GM21529 (cell line): ENCODE measurements around the gene C3.
"Not testable (repeated sequence)": the region's sequence is repeated elsewhere in the genome, so short reads cannot be mapped to it uniquely, and the experiment has no call there.

Experiments
- ATAC-seq: cut with Tn5 transposase; IDR thresholded peaks from one replicate; pipeline ENCODE4 v1.9.1; 2021; ENCODE audit not compliant: unreplicated experiment

C3 gene

DNA sequence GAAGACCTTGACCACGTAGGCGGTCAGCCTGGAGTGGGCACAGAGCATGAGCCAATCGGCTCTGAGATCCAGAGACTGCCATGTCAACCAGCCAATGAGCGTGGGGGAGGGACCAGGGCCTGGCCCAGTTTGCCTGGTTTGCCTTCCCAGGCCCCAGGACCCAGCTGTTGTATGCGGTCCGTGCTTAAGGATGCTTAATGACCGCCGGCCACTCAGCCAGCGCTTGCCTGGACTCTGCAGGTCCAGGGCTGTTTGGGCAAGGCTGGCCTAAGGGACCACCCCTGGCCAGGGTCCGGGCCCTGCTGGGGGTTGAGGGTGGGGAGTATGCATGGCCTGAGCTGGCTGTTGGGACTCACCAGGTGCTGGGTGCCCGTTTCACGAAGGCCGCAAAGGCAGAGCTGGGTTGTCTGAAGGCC is 27.4 kb downstream of the C3 start:
- no peak for ATAC-seq

DNA sequence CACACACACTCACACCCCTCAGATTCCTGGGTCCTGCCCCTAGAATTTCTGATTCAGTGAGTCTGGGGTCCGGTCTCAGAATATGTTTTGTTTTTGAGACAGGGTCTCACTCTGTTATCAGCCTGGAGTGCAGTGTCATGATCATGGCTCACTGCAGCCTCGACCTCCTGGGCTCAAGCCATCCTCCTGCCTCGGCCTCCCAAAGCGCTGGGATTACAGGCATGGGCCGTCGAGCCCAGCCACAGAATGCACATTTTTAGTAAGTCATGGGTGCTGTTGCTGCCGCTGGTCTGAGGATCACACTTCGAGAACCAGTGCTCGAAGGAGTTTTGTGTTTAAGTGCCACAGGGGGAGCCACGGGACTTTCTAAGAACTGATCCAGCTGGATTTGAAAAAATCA is 28.4 kb downstream of the C3 start:
- ATAC-seq: no peak

DNA sequence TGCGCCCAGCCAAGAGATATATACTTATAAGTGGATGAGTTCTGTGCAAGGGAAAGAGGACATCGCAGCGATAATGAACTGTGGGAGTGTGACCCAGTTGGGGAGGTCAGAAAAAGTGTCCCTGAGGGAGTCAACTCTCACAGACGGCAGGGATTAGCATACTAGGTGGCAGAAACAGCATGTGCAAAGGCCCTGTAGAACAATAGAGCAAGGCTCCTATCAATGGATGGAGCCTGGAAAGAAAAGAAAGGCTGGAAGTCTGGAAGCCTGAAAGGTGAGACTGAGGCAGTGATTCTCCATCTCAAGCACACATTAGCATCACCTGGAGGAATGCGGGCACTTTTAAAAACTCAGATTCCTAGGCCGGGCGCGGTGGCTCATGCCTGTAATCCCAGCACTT is 29.1 kb downstream of the C3 start:
- no peak for ATAC-seq

DNA sequence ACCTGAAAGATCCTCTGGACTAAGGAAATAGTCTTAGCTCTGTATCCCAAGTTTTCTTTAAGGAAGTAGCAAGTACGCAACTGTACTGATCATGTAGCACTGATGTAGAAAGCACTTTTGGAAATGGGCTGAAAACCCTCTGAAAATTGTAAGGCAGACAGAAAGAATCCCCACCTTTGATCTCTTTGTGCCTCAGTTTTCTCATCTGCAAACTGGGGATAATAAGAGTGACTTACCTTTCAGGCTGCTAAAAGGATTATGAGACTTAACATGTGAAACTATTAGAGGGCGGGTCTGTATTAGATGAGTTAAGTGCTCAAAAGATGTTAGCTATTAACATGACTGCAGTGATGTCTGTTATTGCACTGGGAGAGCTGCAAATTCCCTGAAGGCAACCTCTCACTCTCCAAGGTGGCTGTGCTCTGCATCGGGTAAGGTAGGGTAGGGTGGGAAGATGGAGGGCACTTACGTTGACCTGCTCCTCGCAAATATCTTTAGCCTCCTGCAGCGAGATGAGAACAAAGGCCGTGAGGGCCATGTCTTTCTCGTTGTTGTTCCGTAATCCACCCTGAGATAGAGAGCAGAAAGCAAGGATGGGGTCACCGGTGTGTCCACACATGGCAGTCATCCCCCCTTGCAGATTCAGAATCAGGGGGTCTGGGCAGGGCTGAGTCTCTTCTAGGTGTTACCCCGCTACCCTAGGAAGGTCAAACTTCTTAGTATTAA is 30.1 kb downstream of the C3 start:
- no peak for ATAC-seq

DNA sequence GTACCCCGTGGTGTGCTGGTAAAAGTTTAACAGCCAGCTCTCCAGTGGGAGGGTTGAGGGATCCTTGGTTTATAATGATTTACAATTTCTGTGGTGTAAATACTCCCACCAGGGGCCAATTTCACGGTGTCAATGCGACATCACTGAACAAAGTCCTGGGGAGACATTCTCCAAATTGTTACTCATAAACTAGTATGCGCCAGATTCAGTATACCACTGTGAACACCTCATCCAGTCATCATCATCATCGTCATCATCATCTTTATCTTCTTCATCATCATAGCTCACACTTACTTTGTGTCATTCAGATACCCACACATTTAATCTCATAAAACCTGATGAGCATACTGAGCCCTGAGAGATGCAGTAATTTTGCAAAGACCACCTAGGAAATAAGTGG is 33.3 kb downstream of the C3 start:
- no peak for ATAC-seq

DNA sequence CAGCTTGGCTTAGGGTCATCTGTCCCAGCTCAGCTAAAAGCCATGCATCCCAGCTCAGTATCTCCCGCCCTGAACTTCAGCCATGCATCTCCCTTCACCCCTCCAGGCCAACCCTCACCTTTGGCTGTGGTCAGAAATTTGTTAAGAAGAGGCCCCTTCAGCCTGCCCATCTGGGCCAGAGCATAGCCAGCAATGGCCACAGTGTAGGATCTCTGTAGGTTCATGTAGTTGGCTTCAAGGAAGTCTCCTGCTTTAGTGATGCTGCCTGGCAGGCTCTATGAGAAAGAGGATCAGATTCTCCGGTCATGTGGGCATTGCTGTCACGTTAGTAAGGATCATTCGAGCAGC is 33.8 kb downstream of the C3 start:
- ATAC-seq: no peak

DNA sequence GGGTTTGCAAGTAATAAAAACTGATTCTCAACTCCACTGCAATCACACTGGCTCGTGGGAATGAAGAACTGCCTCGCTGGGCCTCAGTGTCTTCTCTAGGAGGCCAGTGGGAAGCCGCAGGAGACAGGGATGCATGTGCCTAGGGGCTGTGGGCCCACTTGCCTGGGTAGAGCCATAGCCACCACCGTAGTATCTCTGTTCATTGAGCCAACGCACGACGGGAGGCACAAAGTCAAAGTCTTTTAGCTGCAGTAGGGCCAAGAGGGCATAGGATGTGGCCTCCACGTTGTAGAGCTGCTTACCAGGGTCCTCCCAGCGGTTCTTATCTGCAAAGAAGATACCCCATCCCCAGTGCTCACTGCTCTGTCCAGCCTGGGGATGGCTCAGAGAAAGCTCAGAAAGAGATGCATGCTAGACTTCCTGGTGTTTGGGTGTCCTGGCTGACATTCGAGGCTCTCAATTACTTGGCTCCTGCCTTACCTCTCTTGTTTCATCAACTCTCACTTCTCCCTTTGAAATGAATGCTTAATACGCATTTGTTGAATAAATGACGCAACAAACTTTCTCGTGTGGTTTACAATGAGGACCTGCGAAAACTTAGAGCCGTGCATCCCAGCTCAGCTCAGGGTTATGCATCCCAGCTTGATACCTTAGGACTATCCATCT is 34.4 kb downstream of the C3 start:
- no peak for ATAC-seq

DNA sequence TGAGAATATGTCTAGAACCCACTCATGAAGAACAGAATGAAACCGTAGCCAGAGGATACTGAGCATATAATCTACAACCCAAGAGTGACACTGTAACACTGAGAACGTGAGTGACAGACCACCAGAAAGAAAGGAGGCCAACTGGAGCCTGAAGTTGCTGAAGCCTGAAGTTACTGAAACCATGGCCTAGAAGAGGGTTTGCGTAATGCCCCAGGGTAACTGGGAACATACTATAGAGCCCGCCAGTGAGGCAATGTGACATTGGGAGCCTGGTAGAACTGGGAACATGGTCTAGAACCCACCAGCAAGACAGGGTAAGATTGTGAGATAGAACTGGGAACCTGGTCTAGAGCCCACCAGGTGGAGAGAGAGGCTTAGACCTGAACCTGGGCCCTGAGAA is 35.0 kb downstream of the C3 start:
- no peak for ATAC-seq

DNA sequence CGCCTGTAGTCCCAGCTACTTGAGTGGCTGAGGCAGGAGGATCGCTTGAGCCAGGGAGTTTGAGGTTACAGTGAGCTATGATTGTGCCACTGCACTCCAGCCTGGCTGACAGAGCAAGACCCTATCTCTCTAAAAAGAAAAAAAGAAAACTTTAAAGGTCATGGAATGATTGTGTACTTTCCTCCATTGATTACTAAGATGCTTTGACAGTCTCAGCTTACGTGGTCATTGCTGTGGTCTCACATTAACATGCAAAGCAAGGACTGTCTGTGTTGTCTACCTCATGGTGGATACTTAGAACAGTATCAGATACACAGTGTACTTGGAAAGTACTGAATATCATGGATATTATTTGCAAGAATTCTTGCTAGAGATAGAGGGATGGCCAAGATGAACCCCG is 36.5 kb downstream of the C3 start:
- ATAC-seq: no peak

DNA sequence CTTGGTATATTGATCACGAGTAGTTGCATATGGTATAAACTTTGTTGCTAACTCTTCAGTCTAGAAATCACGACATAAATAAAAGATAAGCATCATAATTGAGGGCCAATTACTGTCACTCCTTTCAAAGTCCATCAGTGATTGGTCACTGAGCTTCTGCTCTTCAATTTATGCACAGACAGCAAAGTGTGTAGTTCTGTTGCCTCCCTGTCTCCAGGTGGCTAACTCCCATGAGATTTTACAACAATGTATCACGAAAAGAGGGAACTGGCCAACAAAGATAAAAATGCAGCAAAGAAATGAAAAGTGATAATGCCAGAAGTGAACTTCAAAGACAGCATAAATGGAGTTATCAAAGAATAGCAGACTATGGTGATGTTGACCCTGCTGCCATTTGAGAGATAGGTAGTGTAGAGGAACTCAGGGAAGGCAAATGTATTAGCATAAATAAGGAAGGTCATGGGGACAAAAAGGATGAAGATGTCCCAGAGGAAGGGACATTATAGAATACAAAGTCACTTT is 37.8 kb downstream of the C3 start:
- ATAC-seq: no peak

DNA sequence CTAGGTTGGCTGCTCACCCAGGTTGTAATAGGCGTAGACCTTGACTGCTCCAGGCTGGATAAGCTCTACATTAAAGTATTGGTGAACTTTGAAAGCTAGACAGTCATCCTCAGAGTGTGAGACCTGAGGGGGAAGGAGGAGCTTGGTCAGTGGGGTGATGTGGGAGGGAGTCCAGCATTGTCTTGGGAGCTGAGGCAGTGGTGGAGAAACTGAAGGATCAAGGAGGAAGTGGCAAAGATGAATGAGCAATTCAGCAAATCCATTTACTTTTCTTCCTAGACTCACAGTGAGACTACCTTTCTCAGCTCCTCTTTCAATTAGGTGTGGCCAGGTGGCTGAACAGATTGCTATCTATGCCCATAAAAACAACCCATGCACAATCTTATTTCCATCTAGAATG is 40.3 kb downstream of the C3 start:
- no peak for ATAC-seq

DNA sequence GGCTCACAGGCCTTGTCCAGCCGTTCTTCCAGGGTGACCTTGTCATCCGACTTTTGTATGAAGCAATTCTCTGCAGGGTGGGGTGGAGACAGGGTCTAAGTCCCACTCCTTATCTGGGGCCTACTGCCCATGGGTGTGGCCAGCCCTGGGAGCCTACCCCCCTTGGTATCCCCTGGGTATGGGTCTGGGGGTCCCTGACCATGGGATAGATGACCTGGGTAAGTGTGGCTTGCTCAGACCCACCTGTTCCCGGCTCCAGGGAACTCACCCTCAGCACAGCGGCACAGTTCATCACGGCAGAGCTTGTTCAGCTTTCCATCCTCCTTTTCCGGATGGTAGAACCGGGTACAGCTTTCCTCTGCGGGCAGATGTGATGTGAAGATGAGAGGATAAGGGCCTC is 41.3 kb downstream of the C3 start:
- ATAC-seq: no peak

DNA sequence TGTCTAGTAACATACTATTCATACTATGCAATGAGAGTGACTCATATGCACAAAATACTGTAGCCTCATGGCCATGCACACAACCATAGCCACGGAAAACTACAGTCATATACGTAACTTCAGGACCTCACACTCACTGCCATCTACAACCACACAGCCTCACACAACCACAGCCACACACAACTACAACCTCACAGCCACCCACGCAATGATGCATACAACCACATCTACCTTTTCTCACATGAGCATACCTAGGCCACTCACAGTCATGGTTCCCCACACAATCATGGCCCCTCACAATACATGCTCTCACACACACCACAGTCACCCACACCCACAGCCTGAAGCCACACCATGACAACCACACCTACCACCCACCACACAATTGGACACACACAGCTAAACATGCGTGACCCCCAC is 41.8 kb downstream of the C3 start:
- no peak for ATAC-seq

DNA sequence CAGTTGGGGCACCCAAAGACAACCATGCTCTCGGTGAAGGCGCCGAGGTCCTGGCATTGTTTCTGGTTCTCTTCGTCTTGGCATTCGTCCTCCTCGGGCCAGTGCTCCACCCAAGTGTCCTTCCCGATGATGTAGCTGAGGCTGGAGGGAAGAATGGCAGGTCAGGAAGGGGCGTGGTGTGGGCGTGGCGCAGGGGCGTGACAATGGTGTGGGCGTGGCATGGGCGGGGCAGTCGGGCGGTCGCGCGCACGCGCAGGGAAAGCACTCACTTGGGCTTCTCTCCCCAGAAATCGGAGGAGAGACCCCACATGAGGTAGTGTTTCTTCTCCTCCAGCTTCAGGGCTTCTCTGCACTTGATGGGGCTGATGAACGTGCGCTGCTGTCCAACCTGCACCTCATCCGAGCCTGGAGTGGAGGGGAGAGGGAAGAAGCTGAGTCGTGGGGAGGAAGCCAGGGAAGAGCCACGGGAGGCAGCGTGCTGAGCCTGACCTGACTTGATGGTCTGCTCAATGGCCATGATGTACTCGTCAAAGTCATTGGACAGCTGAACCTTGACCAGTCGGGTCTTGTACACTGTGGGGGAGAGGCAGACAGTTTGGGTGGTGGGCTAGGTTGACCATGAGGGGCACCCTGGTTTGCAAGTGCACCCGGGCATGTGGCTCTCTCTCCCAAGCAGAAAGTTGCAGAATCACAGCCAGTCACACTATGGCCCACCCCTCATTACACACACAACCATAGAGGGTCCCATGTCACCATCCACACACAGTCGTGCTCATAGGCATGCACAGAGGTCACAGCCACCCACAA is 42.4 kb downstream of the C3 start:
- no peak for ATAC-seq

DNA sequence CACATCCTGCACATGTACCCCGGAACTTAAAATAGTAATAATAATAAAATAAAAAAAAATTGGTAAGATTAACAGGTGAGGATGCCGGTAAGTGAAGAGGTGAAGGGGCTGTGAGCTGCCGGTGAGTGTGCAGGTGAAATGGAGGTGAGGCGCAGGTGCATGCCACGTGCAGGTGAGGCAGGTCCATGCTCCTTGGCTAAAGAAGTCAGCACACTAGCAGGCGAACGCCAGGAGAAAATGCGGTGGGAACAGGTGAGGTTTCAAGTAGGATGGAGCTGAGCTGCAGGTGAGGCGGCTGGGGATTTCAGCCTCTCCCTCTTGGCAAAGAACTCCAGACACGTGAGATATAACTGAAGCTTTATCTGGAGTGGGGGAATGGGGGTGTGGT is 43.0 kb downstream of the C3 start:
- ATAC-seq: no peak

DNA sequence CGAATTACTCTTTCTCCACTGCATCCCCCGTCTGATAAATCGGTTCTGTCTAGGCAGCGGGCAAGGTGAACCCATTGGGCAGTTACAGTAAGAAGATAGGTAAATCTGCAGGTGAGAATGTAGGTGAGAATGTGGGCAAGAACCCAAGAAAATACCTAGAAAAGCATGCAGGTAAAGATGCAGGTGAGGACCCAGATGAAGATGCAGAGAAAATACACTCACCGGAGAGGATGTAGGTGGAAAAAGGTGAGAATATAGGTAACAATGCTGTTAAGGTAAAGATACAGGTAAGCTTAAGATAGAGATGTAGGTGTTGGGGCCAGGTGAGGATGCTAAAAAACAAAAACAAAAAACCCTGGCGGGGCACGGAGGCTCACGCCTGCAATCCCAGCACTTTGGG is 44.2 kb downstream of the C3 start:
- ATAC-seq: no peak

DNA sequence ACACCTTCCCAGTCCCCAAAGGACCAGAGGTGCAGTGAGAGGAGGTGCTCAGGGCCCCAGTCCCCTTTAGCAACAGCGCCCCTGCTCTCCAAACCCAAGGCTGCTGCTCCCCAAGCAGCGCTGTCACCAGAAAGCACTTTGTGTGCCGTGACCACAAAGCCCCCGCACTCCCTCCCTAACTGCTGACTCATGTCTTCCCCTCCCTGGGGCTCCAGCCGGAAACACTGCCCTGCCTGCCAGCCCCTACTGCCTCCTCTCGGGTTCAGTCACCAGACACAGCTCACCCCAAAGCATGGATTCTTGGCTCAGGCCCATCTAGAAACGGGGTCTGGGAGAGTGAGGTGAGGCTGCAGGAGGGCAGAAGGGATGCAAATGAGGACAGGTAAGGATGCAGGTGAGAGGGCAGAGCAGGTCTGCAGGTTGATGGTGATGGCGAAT is 45.6 kb downstream of the C3 start:
- no peak for ATAC-seq

DNA sequence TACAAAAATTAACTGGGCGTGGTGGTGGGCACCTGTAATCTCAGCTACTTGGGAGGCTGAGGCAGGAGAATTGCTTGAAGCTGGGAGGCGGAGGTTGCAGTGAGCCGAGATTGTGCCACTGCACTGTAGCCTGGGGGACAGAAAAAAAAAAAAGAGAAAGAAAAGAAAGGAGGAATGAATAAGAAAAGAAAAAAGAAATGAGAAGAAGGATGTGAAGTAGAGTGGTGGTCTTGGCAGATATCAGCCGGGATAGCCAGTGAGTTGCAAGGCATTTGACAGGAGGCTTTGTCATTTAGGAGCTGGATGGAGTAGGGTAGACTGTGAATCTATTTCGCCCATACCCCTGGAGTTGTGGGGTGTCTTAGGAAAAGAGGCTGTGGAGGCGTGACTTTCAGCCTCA is 46.0 kb downstream of the C3 start:
- not testable (repeated sequence) for ATAC-seq

DNA sequence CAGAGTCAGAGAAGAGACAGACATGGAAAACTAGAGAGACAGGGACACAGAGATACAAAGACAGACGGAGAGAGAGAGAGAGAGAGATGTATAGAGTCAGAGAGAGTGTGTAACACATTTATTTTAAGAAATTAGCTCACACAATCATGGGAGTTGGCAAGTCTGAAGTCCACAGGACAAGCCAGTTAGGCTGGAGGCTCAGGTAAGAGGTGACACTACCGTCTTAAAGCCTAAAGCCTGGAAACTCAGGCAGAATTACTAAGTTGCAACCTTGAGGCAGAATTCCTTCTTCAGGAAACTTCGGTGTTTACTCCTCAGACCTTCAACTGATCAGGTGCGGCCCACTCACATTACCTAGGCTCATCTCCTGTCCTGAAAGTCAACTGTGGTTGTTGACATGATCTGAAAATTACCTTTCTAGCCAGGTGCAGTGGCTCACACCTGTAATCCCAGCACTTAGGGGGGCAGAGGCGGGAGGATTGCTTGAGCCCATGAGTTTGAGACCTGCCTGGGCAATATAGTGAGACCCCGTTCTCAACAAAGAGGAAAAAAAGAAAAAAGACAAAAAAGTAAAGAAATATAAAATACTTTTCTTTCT is 47.7 kb downstream of the C3 start:
- no peak for ATAC-seq

DNA sequence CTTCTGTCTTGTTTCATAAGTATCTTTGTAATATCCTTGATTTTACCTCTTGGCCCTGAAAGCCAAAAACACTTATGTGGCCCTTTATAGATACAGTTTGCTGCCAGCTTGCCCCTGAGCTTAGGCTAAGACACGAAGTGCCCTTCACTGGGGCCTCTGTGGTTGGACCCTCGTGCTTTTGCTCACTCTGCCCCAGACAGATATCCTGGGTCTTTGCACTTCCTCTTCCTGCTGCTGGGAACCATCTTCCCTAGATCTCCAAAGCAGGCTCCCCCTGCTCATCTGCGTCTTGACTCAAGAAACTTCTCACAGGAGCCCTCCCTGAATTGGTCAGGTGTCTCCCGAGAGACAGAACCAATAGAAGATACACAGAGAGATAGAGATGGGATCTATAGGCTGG is 48.5 kb downstream of the C3 start:
- ATAC-seq: no peak

DNA sequence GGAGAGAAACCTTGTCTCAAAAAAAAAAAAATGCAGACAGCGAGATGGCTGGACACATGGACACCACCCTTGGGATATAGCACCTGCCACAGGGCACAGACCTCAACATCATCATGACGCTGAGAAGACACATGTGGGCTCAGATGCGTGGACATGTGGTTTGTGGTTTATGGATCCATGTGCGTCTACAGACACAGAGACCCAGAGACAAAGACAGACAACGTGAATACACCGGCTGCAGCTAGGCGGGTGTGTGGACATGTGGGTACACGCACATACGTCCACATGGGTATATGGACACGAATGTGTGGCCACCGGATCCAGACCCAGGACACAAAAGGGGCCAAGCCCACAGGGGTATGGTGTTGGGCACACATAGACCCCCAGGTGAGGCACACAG is 51.8 kb downstream of the C3 start:
- no peak for ATAC-seq
